ENCODE measurements around the gene TRIM69.

- TF ChIP-seq CTCF (conservative IDR thresholded peaks at IDR 0.05 in 1 of 2, IDR thresholded peaks at IDR 0.05 in 1 of 2; ENCODE audit: low read depth in 1 of 2, low read length in 2 of 2) (no peak), EZH2 (IDR thresholded peaks at IDR 0.05; ENCODE audit: low read length, missing control alignments) (no peak)
These were observed 60.2 kb downstream of the TRIM69 start for GRCh38 chr15:44796508-44796907.

All from fibroblast of lung (primary cell).